K562 (cell line): ENCODE results near the gene ZNF48. TPM values are rescaled to one million over a fixed set of nuclear protein-coding genes. Genes with fewer than 3 reads are reported as not detected.

Source experiments
- ATAC-seq: fragments of 200-7000 bp; cut with Tn5 transposase; 3 replicates; pipeline ENCODE4 v1.9.1; 2020; ENCODE audit warnings: moderate library complexity
- BruUV-seq: library from RNA; stranded (reverse); fragments of 400-500 nt; replicated peaks from 2 replicates; lab custom pipeline; 2021; lab: Mats Ljungman, UMichigan
- CTCF ChIA-PET: fragments of 300-600 bp; formaldehyde crosslinking; extraction: SDS; loops from one replicate; lab custom pipeline; 2021; ENCODE audit warnings: low intra/inter-chr PET ratio; lab: Yijun Ruan, JAX
- POLR2A ChIA-PET: fragments of 300-600, 350-650 bp; sonication (Branson Sonifier 250); formaldehyde crosslinking; extraction: SDS; loops from one replicate; lab custom pipeline; 2021; ENCODE audit warnings: antibody characterized with exemption, inconsistent platforms; lab: Yijun Ruan, JAX
- DNase-seq, 4 experiments: peaks; one replicate each; pipeline versions ENCODE4 v3.0.0 to v3.0.0-alpha.2; 2011 to 2018; ENCODE audit warnings: low spot score in 3 of 4, mixed read lengths in 3 of 4; ENCODE audit errors: extremely low read depth in 1 of 4
- FAIRE-seq: peaks from 2 replicates; lab custom pipeline; 2011; peaks lifted over from hg19 to GRCh38; lab: Jason Lieb, UNC
- H2AFZ ChIP-seq: 2 replicates; pipeline ENCODE4 v1.6.0; 2011; ENCODE audit warnings: low read depth, low read length, control low read depth, inconsistent platforms
- H3K27ac ChIP-seq: fragments of 200-600 bp; 3 replicates; pipeline ENCODE4 v1.8.0; 2011; ENCODE audit warnings: low read depth, mild to moderate bottlenecking, control low read depth, inconsistent platforms, low read length, moderate library complexity, mixed read lengths; ENCODE audit errors: extremely low read depth
- H3K27me3 ChIP-seq, 2 experiments: fragments of 300-600 bp in 1 of 2; 2 replicates in 1 of 2; 3 replicates in 1 of 2; pipeline versions ENCODE4 v1.6.0 to v1.8.0; 2011; ENCODE audit warnings: inconsistent platforms in 2 of 2, low read length in 2 of 2, mild to moderate bottlenecking in 1 of 2, mixed read lengths in 1 of 2, moderate library complexity in 1 of 2; ENCODE audit not compliant: control insufficient read depth in 2 of 2, insufficient read depth in 2 of 2
- H3K36me3 ChIP-seq: fragments of 300-600 bp; 3 replicates; pipeline ENCODE4 v1.8.0; 2011; ENCODE audit warnings: mild to moderate bottlenecking, low read length, inconsistent platforms; ENCODE audit not compliant: control insufficient read depth, insufficient read depth
- H3K4me1 ChIP-seq, 2 experiments: fragments of 200-600 bp in 1 of 2; replicated peaks in 1 of 2; 2 replicates in 1 of 2; 3 replicates in 1 of 2; pipeline versions ENCODE4 v1.5.1 to v1.8.0; 2011; ENCODE audit warnings: inconsistent platforms in 2 of 2, low read length in 2 of 2, mild to moderate bottlenecking in 1 of 2, mixed read lengths in 1 of 2, moderate library complexity in 1 of 2; ENCODE audit not compliant: control insufficient read depth in 2 of 2, insufficient read depth in 2 of 2
- H3K4me2 ChIP-seq: 2 replicates; pipeline ENCODE4 v1.6.1; 2011; ENCODE audit warnings: low read length, control low read depth, inconsistent platforms, mixed read lengths; ENCODE audit not compliant: insufficient read depth
- H3K4me3 ChIP-seq: fragments of 200-600 bp; sonication (generic), shearing (Covaris generic); 2 replicates; pipeline ENCODE4 v1.5.1; 2016; ENCODE audit warnings: control low read depth, inconsistent platforms
- H3K79me2 ChIP-seq: fragments of 200-600 bp; 3 replicates; pipeline ENCODE4 v1.8.0; 2011; ENCODE audit warnings: low read length, inconsistent platforms; ENCODE audit not compliant: control insufficient read depth, insufficient read depth
- H3K9ac ChIP-seq, 2 experiments: 2 replicates each; pipeline versions ENCODE4 v1.6.0 to v1.6.1; 2011; ENCODE audit warnings: low read depth in 2 of 2, low read length in 2 of 2, control low read depth in 1 of 2, inconsistent platforms in 1 of 2, mild to moderate bottlenecking in 1 of 2, mixed read lengths in 1 of 2; ENCODE audit not compliant: insufficient read depth in 1 of 2
- H3K9me1 ChIP-seq: one replicate; pipeline ENCODE4 v1.6.0; 2011; ENCODE audit warnings: inconsistent platforms, mild to moderate bottlenecking, low read length, moderate library complexity; ENCODE audit not compliant: control insufficient read depth, insufficient read depth
- H3K9me3 ChIP-seq: replicated peaks from 2 replicates; pipeline ENCODE4 v1.5.1; 2011; ENCODE audit warnings: low read depth, low read length, inconsistent platforms; ENCODE audit not compliant: control insufficient read depth, insufficient read depth
- H4K20me1 ChIP-seq: replicated peaks from 2 replicates; pipeline ENCODE4 v1.6.1; 2011; ENCODE audit warnings: low read length, inconsistent platforms, mixed read lengths; ENCODE audit not compliant: control insufficient read depth, insufficient read depth
- LCOR ChIP-seq: sonication (generic); formaldehyde crosslinking; IDR thresholded peaks from 2 replicates; pipeline ENCODE4 v1.8.0; 2022; ENCODE audit warnings: mild to moderate bottlenecking, missing genetic modification reagents
- ZNF347 ChIP-seq: fragments of 450-650 bp; formaldehyde crosslinking; IDR thresholded peaks from 2 replicates; pipeline ENCODE4 v1.4.0; 2020; ENCODE audit warnings: low read depth, mild to moderate bottlenecking, moderate library complexity
- WGBS: fragments of 100-300 bp; shearing (Covaris generic); methylation state at CpG from one replicate; pipeline ENCODE4 v1.1.6; 2016; ENCODE audit warnings: low coverage, mixed read lengths; ENCODE audit not compliant: insufficient coverage; ENCODE audit errors: missing lambda C conversion rate; 5-methylcytosine and 5-hydroxymethylcytosine counted together
- in situ Hi-C: fragments of 300-500 bp; cut with MboI; formaldehyde crosslinking; loops from 4 replicates; pipeline ENCODE4 v1.15.0; 2018; ENCODE audit warnings: inconsistent platforms, mixed read lengths
- intact Hi-C: fragments of 100-400 bp; cut with micrococcal nuclease; formaldehyde crosslinking; loops from 2 replicates; pipeline ENCODE4 v1.14.2; 2022
- polyA plus RNA-seq, 8 experiments: library from polyadenylated mRNA; depleted of rRNA in 4 of 8; stranded (reverse) in 5 of 8; unstranded in 3 of 8; fragments of >200 nt; fragmentation: Nextera tagmentation in 2 of 8; fragmentation: Illumina TruSeq in 1 of 8; extraction: Ambion mirVana in 2 of 8; extraction: Trizol in 1 of 8; gene quantifications; 2 replicates each; pipeline versions ENCODE4 v1.2.1 to v1.2.3, GENCODE V29; 2011 to 2014; ENCODE audit warnings: inconsistent platforms in 1 of 8, missing spikeins in 1 of 8
- total RNA-seq, 7 experiments: library from RNA; depleted of rRNA in 6 of 7; stranded (reverse); fragments of >200 nt in 6 of 7; fragmentation: Illumina TruSeq in 2 of 7; extraction: Trizol in 2 of 7; gene quantifications; 2 replicates each; pipeline versions ENCODE4 v1.2.1 to v1.2.3, GENCODE V29; 2011 to 2021; ENCODE audit warnings: low replicate concordance in 1 of 7
- TF ChIP-seq, protein P1 (sequence below): fragments of 450-650 bp; formaldehyde crosslinking; IDR thresholded peaks from 2 replicates; pipeline ENCODE4 v1.4.0; 2022; ENCODE audit warnings: missing genetic modification characterization
- TF ChIP-seq, protein P2 (sequence below): sonication (generic); formaldehyde crosslinking; IDR thresholded peaks from 2 replicates; pipeline ENCODE4 v1.8.1; 2023; ENCODE audit warnings: mild to moderate bottlenecking, missing genetic modification reagents
- TF ChIP-seq, protein P3 (sequence below), 2 experiments: fragments of 450-650 bp; IDR thresholded peaks; 2 replicates each; pipeline ENCODE4 v1.6.1; 2016
- TF ChIP-seq, protein P4 (sequence below), 2 experiments: fragments of 450-650 bp in 1 of 2; sonication (generic) in 1 of 2; formaldehyde crosslinking; conservative IDR thresholded peaks; 2 replicates each; pipeline versions ENCODE4 v1.4.0 to v1.8.1; 2020 to 2022; ENCODE audit warnings: mild to moderate bottlenecking in 1 of 2, missing genetic modification reagents in 1 of 2
- TF ChIP-seq, protein P5 (sequence below): fragments of 450-650 bp; IDR thresholded peaks from 2 replicates; pipeline ENCODE4 v1.7.0; 2016; ENCODE audit warnings: borderline replicate concordance
- TF ChIP-seq, protein P6 (sequence below): fragments of 450-650 bp; IDR thresholded peaks from 2 replicates; pipeline ENCODE4 v1.7.1; 2018; ENCODE audit warnings: mild to moderate bottlenecking, low read depth; ENCODE audit not compliant: partially characterized antibody

The ZNF48 gene
- total and polyA plus RNA-seq, 9 of the 15 experiments (the other 6 are each of a cell fraction or from before 2014, with no cell fraction given) = 0.38 to 11.6 (median 4.7) TPM

DNA sequence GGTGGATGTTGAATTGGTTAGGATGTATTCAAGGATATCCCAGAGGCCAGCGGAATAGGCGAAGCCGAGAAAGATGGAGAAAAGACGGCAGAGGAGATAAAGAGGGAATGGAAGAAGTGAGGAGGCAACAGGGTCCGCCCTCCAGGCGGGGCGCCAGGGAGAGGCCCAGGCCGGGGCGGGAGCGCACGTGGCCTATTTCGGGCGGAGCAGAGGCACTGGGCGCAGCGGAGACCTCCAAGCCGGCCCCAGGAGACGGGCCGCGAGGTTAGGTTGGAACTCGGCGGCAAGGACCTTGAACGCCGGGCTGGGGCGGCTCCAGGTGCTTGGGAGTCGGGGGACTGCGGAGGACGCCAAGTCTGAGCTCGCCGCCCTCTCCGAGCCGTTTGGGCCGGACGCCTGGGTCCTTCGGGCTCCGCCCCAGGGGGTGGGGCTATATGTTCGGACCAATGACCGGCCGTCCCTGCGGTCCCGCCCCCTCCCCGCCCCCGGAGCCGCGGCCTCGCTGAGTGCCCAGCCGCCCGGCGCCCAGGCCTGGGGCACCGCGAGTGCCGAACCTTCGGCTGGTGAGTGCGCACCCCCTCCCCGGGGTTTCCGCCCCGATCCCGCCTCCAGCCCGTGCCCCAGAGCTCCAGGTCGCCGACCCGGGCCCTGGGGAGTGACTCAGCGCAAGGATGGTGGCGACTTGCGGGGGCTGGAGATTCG, 12.0 kb downstream of the ZNF48 start, which contains the start of gene ZNF771:
Gene ZNF771 (plus strand): TSS at position 505 of the 702 bp plus-strand sequence. CDS start 448 bp downstream, outside the sequence.
- peak; percentile 71 for FAIRE-seq
- WGBS = 1% methylated on average over 42 of the region's 65 CpGs
- BruUV-seq = no TSS peak
- H3K9me3 ChIP-seq = no peaks in the 10 kb centered on the region
- H3K9ac ChIP-seq = peak within 1 kb of the TSS; percentile 69 to 97
- peak within 1 kb of the TSS; percentile 80 for H3K4me3 ChIP-seq
- peak within 1 kb of the TSS; percentile 96 for H2AFZ ChIP-seq
- no peaks in the 10 kb centered on the region for H4K20me1 ChIP-seq
- POLR2A ChIA-PET = interaction anchor here (0.6 to 1.7 kb wide), 8 partner anchors 10 to 251 kb away, joined by 3 to 9 read pairs (median 4); partner anchors contain the start of genes CD2BP2 and DCTPP1
- H3K27me3 ChIP-seq = no peaks in the 10 kb centered on the region
- H3K36me3 ChIP-seq = peaks cover 27% of the 10 kb centered on the region; the same call in 2 of the 3 replicates
- H3K4me1 ChIP-seq = peaks cover 15 to 28% of the 10 kb centered on the region in 2 experiments; a peak in 4 of 5 replicates
- peak within 1 kb of the TSS; percentile 81 for H3K27ac ChIP-seq
- in situ Hi-C loops (loop anchor here (10.0 kb wide), 1 partner anchor 212 kb away; the partner anchor contains the start of genes BOLA2B, SLX1A and SULT1A3), intact Hi-C loops (loop anchor here (5.0 kb wide), 2 partner anchors 35 to 50 kb away; partner anchors contain the start of genes CD2BP2, MYL11 and TBC1D10B)
- ATAC-seq = peak; percentile 93
- CTCF ChIA-PET = no interaction called here
- H3K79me2 ChIP-seq = peaks cover 27% of the 10 kb centered on the region; the same call in 2 of the 3 replicates
- H3K9me1 ChIP-seq = no peaks in the 10 kb centered on the region
- peak within 1 kb of the TSS; percentile 97 for H3K4me2 ChIP-seq
- DNase-seq = peak; percentile 92 to 96 (median 94)
- TF ChIP-seq, protein P1, sequence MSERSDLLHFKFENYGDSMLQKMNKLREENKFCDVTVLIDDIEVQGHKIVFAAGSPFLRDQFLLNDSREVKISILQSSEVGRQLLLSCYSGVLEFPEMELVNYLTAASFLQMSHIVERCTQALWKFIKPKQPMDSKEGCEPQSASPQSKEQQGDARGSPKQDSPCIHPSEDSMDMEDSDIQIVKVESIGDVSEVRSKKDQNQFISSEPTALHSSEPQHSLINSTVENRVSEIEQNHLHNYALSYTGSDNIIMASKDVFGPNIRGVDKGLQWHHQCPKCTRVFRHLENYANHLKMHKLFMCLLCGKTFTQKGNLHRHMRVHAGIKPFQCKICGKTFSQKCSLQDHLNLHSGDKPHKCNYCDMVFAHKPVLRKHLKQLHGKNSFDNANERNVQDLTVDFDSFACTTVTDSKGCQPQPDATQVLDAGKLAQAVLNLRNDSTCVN (CRISPR knock-in tag) = no peak
- TF ChIP-seq, protein P2, sequence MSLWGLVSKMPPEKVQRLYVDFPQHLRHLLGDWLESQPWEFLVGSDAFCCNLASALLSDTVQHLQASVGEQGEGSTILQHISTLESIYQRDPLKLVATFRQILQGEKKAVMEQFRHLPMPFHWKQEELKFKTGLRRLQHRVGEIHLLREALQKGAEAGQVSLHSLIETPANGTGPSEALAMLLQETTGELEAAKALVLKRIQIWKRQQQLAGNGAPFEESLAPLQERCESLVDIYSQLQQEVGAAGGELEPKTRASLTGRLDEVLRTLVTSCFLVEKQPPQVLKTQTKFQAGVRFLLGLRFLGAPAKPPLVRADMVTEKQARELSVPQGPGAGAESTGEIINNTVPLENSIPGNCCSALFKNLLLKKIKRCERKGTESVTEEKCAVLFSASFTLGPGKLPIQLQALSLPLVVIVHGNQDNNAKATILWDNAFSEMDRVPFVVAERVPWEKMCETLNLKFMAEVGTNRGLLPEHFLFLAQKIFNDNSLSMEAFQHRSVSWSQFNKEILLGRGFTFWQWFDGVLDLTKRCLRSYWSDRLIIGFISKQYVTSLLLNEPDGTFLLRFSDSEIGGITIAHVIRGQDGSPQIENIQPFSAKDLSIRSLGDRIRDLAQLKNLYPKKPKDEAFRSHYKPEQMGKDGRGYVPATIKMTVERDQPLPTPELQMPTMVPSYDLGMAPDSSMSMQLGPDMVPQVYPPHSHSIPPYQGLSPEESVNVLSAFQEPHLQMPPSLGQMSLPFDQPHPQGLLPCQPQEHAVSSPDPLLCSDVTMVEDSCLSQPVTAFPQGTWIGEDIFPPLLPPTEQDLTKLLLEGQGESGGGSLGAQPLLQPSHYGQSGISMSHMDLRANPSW (CRISPR knock-in tag) = no peak
- TF ChIP-seq, protein P3, sequence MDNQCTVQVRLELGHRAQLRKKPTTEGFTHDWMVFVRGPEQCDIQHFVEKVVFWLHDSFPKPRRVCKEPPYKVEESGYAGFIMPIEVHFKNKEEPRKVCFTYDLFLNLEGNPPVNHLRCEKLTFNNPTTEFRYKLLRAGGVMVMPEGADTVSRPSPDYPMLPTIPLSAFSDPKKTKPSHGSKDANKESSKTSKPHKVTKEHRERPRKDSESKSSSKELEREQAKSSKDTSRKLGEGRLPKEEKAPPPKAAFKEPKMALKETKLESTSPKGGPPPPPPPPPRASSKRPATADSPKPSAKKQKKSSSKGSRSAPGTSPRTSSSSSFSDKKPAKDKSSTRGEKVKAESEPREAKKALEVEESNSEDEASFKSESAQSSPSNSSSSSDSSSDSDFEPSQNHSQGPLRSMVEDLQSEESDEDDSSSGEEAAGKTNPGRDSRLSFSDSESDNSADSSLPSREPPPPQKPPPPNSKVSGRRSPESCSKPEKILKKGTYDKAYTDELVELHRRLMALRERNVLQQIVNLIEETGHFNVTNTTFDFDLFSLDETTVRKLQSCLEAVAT (IDR thresholded peaks at IDR 0.05) = no peak
- no peak for TF ChIP-seq LCOR (CRISPR knock-in tag)
- TF ChIP-seq, protein P4, sequence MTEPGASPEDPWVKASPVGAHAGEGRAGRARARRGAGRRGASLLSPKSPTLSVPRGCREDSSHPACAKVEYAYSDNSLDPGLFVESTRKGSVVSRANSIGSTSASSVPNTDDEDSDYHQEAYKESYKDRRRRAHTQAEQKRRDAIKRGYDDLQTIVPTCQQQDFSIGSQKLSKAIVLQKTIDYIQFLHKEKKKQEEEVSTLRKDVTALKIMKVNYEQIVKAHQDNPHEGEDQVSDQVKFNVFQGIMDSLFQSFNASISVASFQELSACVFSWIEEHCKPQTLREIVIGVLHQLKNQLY (CRISPR knock-in tag; conservative IDR thresholded peaks at IDR 0.05) = no peak
- TF ChIP-seq, protein P5, sequence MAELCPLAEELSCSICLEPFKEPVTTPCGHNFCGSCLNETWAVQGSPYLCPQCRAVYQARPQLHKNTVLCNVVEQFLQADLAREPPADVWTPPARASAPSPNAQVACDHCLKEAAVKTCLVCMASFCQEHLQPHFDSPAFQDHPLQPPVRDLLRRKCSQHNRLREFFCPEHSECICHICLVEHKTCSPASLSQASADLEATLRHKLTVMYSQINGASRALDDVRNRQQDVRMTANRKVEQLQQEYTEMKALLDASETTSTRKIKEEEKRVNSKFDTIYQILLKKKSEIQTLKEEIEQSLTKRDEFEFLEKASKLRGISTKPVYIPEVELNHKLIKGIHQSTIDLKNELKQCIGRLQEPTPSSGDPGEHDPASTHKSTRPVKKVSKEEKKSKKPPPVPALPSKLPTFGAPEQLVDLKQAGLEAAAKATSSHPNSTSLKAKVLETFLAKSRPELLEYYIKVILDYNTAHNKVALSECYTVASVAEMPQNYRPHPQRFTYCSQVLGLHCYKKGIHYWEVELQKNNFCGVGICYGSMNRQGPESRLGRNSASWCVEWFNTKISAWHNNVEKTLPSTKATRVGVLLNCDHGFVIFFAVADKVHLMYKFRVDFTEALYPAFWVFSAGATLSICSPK = no peak
- no peak for TF ChIP-seq ZNF347 (CRISPR knock-in tag)
- TF ChIP-seq, protein P6, sequence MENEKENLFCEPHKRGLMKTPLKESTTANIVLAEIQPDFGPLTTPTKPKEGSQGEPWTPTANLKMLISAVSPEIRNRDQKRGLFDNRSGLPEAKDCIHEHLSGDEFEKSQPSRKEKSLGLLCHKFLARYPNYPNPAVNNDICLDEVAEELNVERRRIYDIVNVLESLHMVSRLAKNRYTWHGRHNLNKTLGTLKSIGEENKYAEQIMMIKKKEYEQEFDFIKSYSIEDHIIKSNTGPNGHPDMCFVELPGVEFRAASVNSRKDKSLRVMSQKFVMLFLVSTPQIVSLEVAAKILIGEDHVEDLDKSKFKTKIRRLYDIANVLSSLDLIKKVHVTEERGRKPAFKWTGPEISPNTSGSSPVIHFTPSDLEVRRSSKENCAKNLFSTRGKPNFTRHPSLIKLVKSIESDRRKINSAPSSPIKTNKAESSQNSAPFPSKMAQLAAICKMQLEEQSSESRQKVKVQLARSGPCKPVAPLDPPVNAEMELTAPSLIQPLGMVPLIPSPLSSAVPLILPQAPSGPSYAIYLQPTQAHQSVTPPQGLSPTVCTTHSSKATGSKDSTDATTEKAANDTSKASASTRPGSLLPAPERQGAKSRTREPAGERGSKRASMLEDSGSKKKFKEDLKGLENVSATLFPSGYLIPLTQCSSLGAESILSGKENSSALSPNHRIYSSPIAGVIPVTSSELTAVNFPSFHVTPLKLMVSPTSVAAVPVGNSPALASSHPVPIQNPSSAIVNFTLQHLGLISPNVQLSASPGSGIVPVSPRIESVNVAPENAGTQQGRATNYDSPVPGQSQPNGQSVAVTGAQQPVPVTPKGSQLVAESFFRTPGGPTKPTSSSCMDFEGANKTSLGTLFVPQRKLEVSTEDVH = peak; percentile 48
